ENCODE data around the gene ARHGAP18.

The ARHGAP18 gene

DNA sequence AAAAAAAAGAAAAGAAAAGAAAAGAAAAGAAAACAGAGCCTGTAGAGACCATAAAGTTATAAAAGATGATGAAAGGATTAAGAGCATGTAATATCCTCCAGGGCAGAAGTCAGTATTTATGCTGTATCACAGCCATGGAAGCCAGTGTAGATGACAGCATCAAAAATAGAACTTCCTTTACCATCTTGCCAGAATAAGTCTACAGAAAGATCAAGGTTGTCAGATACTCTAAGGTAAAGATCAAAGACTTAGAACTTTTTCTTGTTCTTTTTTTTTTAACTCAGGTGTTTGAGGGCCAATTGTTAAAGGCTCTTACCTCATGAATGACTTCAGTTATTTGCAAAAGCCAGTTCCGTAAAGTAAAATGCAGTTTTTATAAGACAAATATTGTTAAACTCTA is 54.6 kb downstream of the ARHGAP18 start:
- Histone ChIP-seq H3K4me2 (ENCODE audit: low read depth, low read length, poor library complexity, severe bottlenecking) (no peak overlapping the region), H3K9ac (ENCODE audit: low read depth, low read length, poor library complexity, severe bottlenecking) (no peak overlapping the region), H3K36me3 (ENCODE audit: insufficient read depth, low read length) (no peaks in the 10 kb centered on the region), H3K4me1 (ENCODE audit: insufficient read depth, low read length, poor library complexity, severe bottlenecking) (peaks cover 54% of the 10 kb centered on the region), H2AFZ (ENCODE audit: low read length) (no peak overlapping the region), H3K79me2 (ENCODE audit: insufficient read depth, low read length) (peaks cover 34% of the 10 kb centered on the region), H4K20me1 (ENCODE audit: insufficient read depth, low read length, poor library complexity, severe bottlenecking) (no peaks in the 10 kb centered on the region), H3K27me3 (ENCODE audit: insufficient read depth, low read length, poor library complexity, severe bottlenecking) (no peaks in the 10 kb centered on the region), H3F3A (ENCODE audit: low read depth) (no peaks in the 10 kb centered on the region), H3K4me3 (ENCODE audit: low read length, poor library complexity, severe bottlenecking) (no peak overlapping the region), H3K9me2 (replicated peaks; ENCODE audit: low read depth, low read length) (no peaks in the 10 kb centered on the region), H3K9me3 (ENCODE audit: insufficient read depth, low read depth, low read length) (no peaks in the 10 kb centered on the region)
- TF ChIP-seq, protein P1, sequence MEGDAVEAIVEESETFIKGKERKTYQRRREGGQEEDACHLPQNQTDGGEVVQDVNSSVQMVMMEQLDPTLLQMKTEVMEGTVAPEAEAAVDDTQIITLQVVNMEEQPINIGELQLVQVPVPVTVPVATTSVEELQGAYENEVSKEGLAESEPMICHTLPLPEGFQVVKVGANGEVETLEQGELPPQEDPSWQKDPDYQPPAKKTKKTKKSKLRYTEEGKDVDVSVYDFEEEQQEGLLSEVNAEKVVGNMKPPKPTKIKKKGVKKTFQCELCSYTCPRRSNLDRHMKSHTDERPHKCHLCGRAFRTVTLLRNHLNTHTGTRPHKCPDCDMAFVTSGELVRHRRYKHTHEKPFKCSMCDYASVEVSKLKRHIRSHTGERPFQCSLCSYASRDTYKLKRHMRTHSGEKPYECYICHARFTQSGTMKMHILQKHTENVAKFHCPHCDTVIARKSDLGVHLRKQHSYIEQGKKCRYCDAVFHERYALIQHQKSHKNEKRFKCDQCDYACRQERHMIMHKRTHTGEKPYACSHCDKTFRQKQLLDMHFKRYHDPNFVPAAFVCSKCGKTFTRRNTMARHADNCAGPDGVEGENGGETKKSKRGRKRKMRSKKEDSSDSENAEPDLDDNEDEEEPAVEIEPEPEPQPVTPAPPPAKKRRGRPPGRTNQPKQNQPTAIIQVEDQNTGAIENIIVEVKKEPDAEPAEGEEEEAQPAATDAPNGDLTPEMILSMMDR (conservative IDR thresholded peaks at IDR 0.05; ENCODE audit: low read length): no peak
- no peak for TF ChIP-seq EZH2phosphoT487 (IDR thresholded peaks at IDR 0.05; ENCODE audit: borderline replicate concordance)

DNA sequence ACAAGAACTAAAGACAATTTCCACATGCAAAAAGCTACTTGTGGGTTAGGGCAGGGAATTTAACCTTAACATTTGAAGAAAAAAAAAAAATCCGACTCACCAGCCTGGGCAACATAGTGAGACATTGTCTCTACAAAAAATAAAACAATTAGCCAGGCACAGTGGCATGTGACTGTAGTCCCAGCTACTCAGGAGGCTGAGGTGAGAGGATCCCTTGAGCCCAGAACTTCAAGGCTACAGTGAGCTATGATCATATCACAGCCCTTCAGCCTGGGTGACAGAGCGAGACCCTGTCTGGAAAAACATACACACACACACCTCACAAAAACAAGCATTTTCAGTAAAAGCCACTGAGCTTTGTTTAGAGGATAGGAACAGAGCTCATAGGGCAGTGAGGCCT is 56.2 kb downstream of the ARHGAP18 start:
- H2AFZ ChIP-seq (ENCODE audit: low read length): no peak overlapping the region
- no peaks in the 10 kb centered on the region for H3K27me3 ChIP-seq (ENCODE audit: insufficient read depth, low read length, poor library complexity, severe bottlenecking)
- H3K9me2 ChIP-seq (replicated peaks; ENCODE audit: low read depth, low read length): no peaks in the 10 kb centered on the region
- no peaks in the 10 kb centered on the region for H3K36me3 ChIP-seq (ENCODE audit: insufficient read depth, low read length)
- peaks cover 49% of the 10 kb centered on the region for H3K4me1 ChIP-seq (ENCODE audit: insufficient read depth, low read length, poor library complexity, severe bottlenecking)
- no peaks in the 10 kb centered on the region for H3F3A ChIP-seq (ENCODE audit: low read depth)
- TF ChIP-seq EZH2phosphoT487 (IDR thresholded peaks at IDR 0.05; ENCODE audit: borderline replicate concordance): no peak
- TF ChIP-seq, protein P1 (conservative IDR thresholded peaks at IDR 0.05; ENCODE audit: low read length): no peak
- peak overlapping the region; percentile 49 for H3K9ac ChIP-seq (ENCODE audit: low read depth, low read length, poor library complexity, severe bottlenecking)
- peak overlapping the region; percentile 62 for H3K4me2 ChIP-seq (ENCODE audit: low read depth, low read length, poor library complexity, severe bottlenecking)
- no peaks in the 10 kb centered on the region for H4K20me1 ChIP-seq (ENCODE audit: insufficient read depth, low read length, poor library complexity, severe bottlenecking)
- peaks cover 29% of the 10 kb centered on the region for H3K79me2 ChIP-seq (ENCODE audit: insufficient read depth, low read length)
- peak overlapping the region; percentile 27 for H3K4me3 ChIP-seq (ENCODE audit: low read length, poor library complexity, severe bottlenecking)
- H3K9me3 ChIP-seq (ENCODE audit: insufficient read depth, low read depth, low read length): no peaks in the 10 kb centered on the region

DNA sequence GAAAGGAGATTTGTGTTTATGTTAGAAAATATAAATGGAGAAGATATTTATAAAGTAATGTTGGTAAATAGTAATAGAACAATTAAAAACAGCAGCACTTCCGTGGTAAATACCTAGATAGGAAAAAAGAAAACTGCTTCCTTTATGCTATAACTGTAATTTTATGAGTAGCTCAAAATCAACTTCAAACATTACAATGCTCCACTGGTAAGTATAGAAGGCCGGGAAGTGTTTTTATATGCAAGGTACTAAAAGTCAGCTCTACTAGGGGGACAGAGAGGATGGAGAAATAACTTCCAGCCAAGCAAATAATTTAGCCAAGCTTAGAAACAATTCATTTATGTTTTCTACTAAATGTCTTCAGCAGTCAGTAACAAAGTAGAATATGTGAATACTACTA is 56.7 kb downstream of the ARHGAP18 start:
- Histone ChIP-seq H3K9me2 (replicated peaks; ENCODE audit: low read depth, low read length) (no peaks in the 10 kb centered on the region), H2AFZ (ENCODE audit: low read length) (no peak overlapping the region), H3K4me1 (ENCODE audit: insufficient read depth, low read length, poor library complexity, severe bottlenecking) (peaks cover 49% of the 10 kb centered on the region), H3K36me3 (ENCODE audit: insufficient read depth, low read length) (no peaks in the 10 kb centered on the region), H3K27me3 (ENCODE audit: insufficient read depth, low read length, poor library complexity, severe bottlenecking) (no peaks in the 10 kb centered on the region), H4K20me1 (ENCODE audit: insufficient read depth, low read length, poor library complexity, severe bottlenecking) (no peaks in the 10 kb centered on the region), H3K4me3 (ENCODE audit: low read length, poor library complexity, severe bottlenecking) (peak overlapping the region; percentile 27), H3K9ac (ENCODE audit: low read depth, low read length, poor library complexity, severe bottlenecking) (peak overlapping the region; percentile 49), H3F3A (ENCODE audit: low read depth) (no peaks in the 10 kb centered on the region), H3K79me2 (ENCODE audit: insufficient read depth, low read length) (peaks cover 29% of the 10 kb centered on the region), H3K9me3 (ENCODE audit: insufficient read depth, low read depth, low read length) (no peaks in the 10 kb centered on the region), H3K4me2 (ENCODE audit: low read depth, low read length, poor library complexity, severe bottlenecking) (peak overlapping the region; percentile 62)
- TF ChIP-seq, protein P1 (conservative IDR thresholded peaks at IDR 0.05; ENCODE audit: low read length): no peak
- no peak for TF ChIP-seq EZH2phosphoT487 (IDR thresholded peaks at IDR 0.05; ENCODE audit: borderline replicate concordance)
